Uterus (tissue), 2 donors: ENCODE results near the gene KRTAP5-3.

ENCODE experiments used
- CTCF ChIP-seq, 4 experiments: fragments of 200-600 bp in 2 of 4; fragments of 450-650 bp in 2 of 4; sonication (generic) in 2 of 4; IDR thresholded peaks; one replicate each; pipeline ENCODE4 v1.5.1; 2016 to 2019; ENCODE audit warnings: antibody characterized with exemption in 4 of 4, mild to moderate bottlenecking in 2 of 4, moderate library complexity in 1 of 4
- POLR2A ChIP-seq, 2 donors: fragments of 450-650 bp; IDR thresholded peaks; one replicate each; pipeline ENCODE4 v1.6.1; 2016; ENCODE audit warnings: antibody characterized with exemption in 2 of 2, mild to moderate bottlenecking in 1 of 2, moderate library complexity in 1 of 2

GRCh38 chr11:1576825-1577224 is 31.4 kb downstream of the KRTAP5-3 start:
- TF ChIP-seq CTCF (IDR thresholded peaks at IDR 0.05) (no peak), POLR2A (IDR thresholded peaks at IDR 0.05) (no peak)
